ENCODE measurements around the gene NXPH1. TPM values are rescaled to one million over a fixed set of nuclear protein-coding genes. Genes with fewer than 3 reads are reported as not detected.

Gene NXPH1
- total RNA-seq, 1 donor from 2014 or later, result not detected

DNA sequence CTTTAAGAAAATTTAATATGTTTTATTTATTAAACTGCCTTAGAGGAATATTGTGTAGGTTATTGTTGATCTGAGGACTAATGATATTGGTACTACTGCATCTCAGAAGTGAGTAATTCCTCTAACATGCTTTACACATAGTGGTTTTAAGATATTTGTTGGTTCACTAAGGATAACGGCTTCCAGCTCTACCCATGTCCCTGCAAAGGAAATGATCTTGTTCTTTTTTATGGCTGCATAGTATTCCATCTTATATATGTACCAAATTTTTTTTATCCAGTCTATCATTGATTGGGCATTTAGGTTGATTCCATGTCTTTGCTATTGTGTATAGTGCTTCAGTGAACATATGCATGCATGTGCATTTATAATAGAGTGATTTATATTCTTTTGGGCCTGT is 20.1 kb downstream of the NXPH1 start:
- no peaks in the 10 kb centered on the region for H3K36me3 ChIP-seq (ENCODE audit: control insufficient read depth in 3 of 3, insufficient read depth in 3 of 3, low read length in 3 of 3)
- no peak overlapping the region for H3K9ac ChIP-seq (ENCODE audit: low read depth in 1 of 3, low read length in 3 of 3)
- H3K9me3 ChIP-seq (ENCODE audit: control insufficient read depth in 3 of 3, low read length in 3 of 3), result peaks cover 0 to 2% (median 0%) of the 10 kb centered on the region in 3 donors
- no peaks in the 10 kb centered on the region for H3K27me3 ChIP-seq (ENCODE audit: control insufficient read depth in 3 of 3, insufficient read depth in 3 of 3, low read length in 3 of 3)
- H3K27ac ChIP-seq (ENCODE audit: low read depth, low read length), result no peak overlapping the region
- no peaks in the 10 kb centered on the region for H3K4me1 ChIP-seq (ENCODE audit: control insufficient read depth in 3 of 3, insufficient read depth in 3 of 3, low read length in 3 of 3)
- no peak overlapping the region for H3K4me3 ChIP-seq (ENCODE audit: low read length in 3 of 3)

DNA sequence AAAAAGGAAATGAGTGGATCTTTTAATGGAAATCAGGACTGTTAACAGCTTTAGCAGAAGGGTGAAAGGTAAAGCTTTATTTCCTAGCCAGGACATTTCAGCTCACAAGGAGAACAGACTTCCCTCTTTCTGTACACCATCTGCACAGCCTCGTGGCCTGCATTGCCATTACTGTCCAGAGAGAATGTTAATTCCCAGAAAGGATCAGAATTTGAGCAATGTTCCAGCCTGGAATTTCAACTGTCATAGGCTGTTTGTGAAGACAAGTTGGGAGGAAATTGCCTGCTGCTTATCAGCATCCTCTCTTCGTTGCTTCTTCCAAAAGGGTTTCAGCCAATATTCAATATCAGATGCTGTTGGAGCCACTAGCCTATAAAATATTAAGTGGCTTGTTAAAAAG is 22.0 kb downstream of the NXPH1 start:
- Histone ChIP-seq H3K9ac (ENCODE audit: low read depth in 1 of 3, low read length in 3 of 3) (no peak overlapping the region), H3K4me3 (ENCODE audit: low read length in 3 of 3) (no peak overlapping the region), H3K27me3 (ENCODE audit: control insufficient read depth in 3 of 3, insufficient read depth in 3 of 3, low read length in 3 of 3) (no peaks in the 10 kb centered on the region), H3K4me1 (ENCODE audit: control insufficient read depth in 3 of 3, insufficient read depth in 3 of 3, low read length in 3 of 3) (no peaks in the 10 kb centered on the region), H3K27ac (ENCODE audit: low read depth, low read length) (no peak overlapping the region), H3K36me3 (ENCODE audit: control insufficient read depth in 3 of 3, insufficient read depth in 3 of 3, low read length in 3 of 3) (no peaks in the 10 kb centered on the region), H3K9me3 (ENCODE audit: control insufficient read depth in 3 of 3, low read length in 3 of 3) (peaks cover 0 to 2% (median 0%) of the 10 kb centered on the region in 3 donors)

DNA sequence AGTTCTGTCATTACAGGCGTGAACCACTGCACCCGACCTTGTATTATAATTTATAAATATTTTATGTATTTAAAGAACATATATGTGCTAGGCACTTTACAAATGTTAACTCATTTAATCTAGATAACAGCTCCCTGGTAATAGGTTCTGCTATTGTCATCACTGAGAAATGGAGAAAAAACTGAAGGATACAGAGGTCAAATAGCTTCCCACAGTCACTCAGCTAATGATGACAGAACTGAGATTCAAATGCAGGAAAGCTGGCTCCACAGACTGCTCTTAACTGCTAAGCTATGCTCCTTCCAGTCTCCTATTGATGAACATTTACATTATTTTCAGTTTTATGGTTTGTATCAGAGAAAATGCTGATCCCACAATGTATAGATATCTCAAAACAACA is 28.9 kb downstream of the NXPH1 start:
- H3K4me3 ChIP-seq (ENCODE audit: low read length in 3 of 3), result no peak overlapping the region
- H3K9me3 ChIP-seq (ENCODE audit: control insufficient read depth in 3 of 3, low read length in 3 of 3), result no peaks in the 10 kb centered on the region
- H3K4me1 ChIP-seq (ENCODE audit: control insufficient read depth in 3 of 3, insufficient read depth in 3 of 3, low read length in 3 of 3), result no peaks in the 10 kb centered on the region
- no peaks in the 10 kb centered on the region for H3K36me3 ChIP-seq (ENCODE audit: control insufficient read depth in 3 of 3, insufficient read depth in 3 of 3, low read length in 3 of 3)
- H3K27ac ChIP-seq (ENCODE audit: low read depth, low read length), result no peak overlapping the region
- H3K27me3 ChIP-seq (ENCODE audit: control insufficient read depth in 3 of 3, insufficient read depth in 3 of 3, low read length in 3 of 3), result no peaks in the 10 kb centered on the region
- no peak overlapping the region for H3K9ac ChIP-seq (ENCODE audit: low read depth in 1 of 3, low read length in 3 of 3)

DNA sequence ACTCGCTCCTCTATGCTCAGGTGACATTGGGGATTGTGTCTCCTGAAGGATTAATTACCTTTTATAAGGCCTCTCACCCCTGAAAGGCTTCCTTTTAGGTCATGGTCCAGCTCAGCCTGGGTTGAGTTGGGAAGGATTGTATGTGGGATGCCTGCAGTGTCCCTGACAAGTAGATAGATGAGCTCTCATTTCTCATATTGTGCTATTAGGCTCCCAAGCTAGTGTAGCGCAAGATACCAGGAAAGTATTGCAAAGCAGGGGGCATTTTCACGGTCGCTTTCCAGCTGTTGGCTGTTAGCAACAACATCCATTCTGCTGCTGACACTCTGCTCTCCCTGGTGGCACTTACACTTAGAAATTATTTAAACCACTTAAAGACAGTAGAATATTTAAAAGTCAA is 31.9 kb downstream of the NXPH1 start:
- Histone ChIP-seq H3K9ac (ENCODE audit: low read depth in 1 of 3, low read length in 3 of 3) (no peak overlapping the region), H3K36me3 (ENCODE audit: control insufficient read depth in 3 of 3, insufficient read depth in 3 of 3, low read length in 3 of 3) (no peaks in the 10 kb centered on the region), H3K27ac (ENCODE audit: low read depth, low read length) (no peak overlapping the region), H3K9me3 (ENCODE audit: control insufficient read depth in 3 of 3, low read length in 3 of 3) (no peaks in the 10 kb centered on the region), H3K4me3 (ENCODE audit: low read length in 3 of 3) (no peak overlapping the region), H3K4me1 (ENCODE audit: control insufficient read depth in 3 of 3, insufficient read depth in 3 of 3, low read length in 3 of 3) (no peaks in the 10 kb centered on the region), H3K27me3 (ENCODE audit: control insufficient read depth in 3 of 3, insufficient read depth in 3 of 3, low read length in 3 of 3) (no peaks in the 10 kb centered on the region)

DNA sequence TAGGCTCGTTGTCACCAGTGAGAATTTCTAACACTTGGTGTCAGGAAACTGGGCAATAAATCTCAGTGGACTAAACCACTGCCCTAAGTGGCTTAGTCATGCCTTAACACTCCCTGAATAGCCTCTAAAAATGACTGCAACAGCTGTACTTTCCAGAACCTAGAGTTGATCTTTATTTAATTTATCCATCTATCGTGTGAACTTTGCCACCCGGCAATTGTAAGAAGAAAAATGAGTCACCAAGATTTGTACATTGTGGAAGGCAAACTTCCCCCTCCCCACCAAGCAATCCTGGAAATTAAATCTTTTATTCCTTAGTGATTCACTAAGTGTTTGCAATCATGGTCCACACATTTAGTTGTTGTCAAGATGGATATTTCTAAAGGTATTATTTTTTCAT is 47.1 kb downstream of the NXPH1 start:
- Histone ChIP-seq H3K9ac (ENCODE audit: low read depth in 1 of 3, low read length in 3 of 3) (no peak overlapping the region), H3K4me1 (ENCODE audit: control insufficient read depth in 3 of 3, insufficient read depth in 3 of 3, low read length in 3 of 3) (no peaks in the 10 kb centered on the region), H3K36me3 (ENCODE audit: control insufficient read depth in 3 of 3, insufficient read depth in 3 of 3, low read length in 3 of 3) (no peaks in the 10 kb centered on the region), H3K4me3 (ENCODE audit: low read length in 3 of 3) (no peak overlapping the region), H3K27me3 (ENCODE audit: control insufficient read depth in 3 of 3, insufficient read depth in 3 of 3, low read length in 3 of 3) (no peaks in the 10 kb centered on the region), H3K27ac (ENCODE audit: low read depth, low read length) (no peak overlapping the region), H3K9me3 (ENCODE audit: control insufficient read depth in 3 of 3, low read length in 3 of 3) (peaks cover 0 to 7% (median 0%) of the 10 kb centered on the region in 3 donors)

DNA sequence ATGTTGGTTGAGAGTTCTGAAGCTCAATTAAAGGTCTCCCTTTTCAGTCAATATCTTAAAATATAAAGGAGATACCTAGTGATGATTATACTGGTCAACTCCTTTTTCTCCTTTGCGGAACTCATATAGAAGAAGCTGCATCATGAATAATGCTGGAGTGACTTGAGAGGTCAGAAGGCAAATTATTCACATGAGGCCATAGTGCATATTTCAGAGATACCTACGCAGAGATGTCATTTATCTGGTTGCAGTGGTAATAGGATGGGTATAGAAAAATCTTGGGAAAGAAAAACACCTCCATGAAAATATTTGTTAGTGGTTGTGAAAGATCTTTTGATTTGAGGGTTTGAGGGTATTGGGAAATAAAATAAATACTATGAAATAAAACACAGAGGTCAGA is 47.7 kb downstream of the NXPH1 start:
- Histone ChIP-seq H3K4me3 (ENCODE audit: low read length in 3 of 3) (no peak overlapping the region), H3K4me1 (ENCODE audit: control insufficient read depth in 3 of 3, insufficient read depth in 3 of 3, low read length in 3 of 3) (no peaks in the 10 kb centered on the region), H3K27me3 (ENCODE audit: control insufficient read depth in 3 of 3, insufficient read depth in 3 of 3, low read length in 3 of 3) (no peaks in the 10 kb centered on the region), H3K27ac (ENCODE audit: low read depth, low read length) (no peak overlapping the region), H3K9me3 (ENCODE audit: control insufficient read depth in 3 of 3, low read length in 3 of 3) (peaks cover 0 to 7% (median 0%) of the 10 kb centered on the region in 3 donors), H3K36me3 (ENCODE audit: control insufficient read depth in 3 of 3, insufficient read depth in 3 of 3, low read length in 3 of 3) (no peaks in the 10 kb centered on the region), H3K9ac (ENCODE audit: low read depth in 1 of 3, low read length in 3 of 3) (no peak overlapping the region)

DNA sequence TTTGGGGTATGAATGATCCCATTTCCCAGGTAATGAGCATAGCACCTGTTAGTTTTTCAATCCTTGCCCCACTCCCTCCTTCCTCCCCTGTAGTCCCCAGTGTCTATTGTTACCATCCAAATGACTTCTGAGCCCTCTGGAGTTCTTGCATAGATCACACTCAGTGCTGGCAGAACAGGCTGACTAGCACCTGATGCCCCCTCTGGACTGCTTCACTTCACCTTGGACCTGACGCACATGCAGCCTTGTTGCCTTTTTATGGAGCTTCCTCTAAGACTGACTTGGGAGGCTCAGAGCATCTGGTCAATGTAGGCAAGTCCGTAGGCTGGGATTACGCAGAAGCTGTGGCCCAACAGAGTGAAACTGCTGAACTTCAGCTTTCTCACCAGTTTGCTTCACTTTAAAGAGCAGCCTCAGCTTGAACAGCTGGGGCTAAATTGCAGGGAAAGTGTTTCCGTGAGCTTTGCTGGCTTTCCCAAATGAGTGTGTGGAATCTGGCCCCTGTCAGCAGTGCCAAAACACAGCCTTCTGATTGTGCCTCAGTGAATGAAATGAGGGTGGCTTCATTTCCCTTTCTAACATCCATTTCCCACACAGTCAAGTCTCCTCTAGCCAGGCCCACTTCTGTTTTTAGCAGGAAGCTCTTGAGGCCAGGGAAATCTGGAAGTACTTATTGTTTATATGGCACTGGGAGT is 48.5 kb downstream of the NXPH1 start:
- no peak overlapping the region for H3K9ac ChIP-seq (ENCODE audit: low read depth in 1 of 3, low read length in 3 of 3)
- H3K4me3 ChIP-seq (ENCODE audit: low read length in 3 of 3), result no peak overlapping the region
- no peaks in the 10 kb centered on the region for H3K4me1 ChIP-seq (ENCODE audit: control insufficient read depth in 3 of 3, insufficient read depth in 3 of 3, low read length in 3 of 3)
- H3K27me3 ChIP-seq (ENCODE audit: control insufficient read depth in 3 of 3, insufficient read depth in 3 of 3, low read length in 3 of 3), result no peaks in the 10 kb centered on the region
- no peak overlapping the region for H3K27ac ChIP-seq (ENCODE audit: low read depth, low read length)
- H3K9me3 ChIP-seq (ENCODE audit: control insufficient read depth in 3 of 3, low read length in 3 of 3), result peaks cover 0 to 7% (median 0%) of the 10 kb centered on the region in 3 donors
- no peaks in the 10 kb centered on the region for H3K36me3 ChIP-seq (ENCODE audit: control insufficient read depth in 3 of 3, insufficient read depth in 3 of 3, low read length in 3 of 3)

DNA sequence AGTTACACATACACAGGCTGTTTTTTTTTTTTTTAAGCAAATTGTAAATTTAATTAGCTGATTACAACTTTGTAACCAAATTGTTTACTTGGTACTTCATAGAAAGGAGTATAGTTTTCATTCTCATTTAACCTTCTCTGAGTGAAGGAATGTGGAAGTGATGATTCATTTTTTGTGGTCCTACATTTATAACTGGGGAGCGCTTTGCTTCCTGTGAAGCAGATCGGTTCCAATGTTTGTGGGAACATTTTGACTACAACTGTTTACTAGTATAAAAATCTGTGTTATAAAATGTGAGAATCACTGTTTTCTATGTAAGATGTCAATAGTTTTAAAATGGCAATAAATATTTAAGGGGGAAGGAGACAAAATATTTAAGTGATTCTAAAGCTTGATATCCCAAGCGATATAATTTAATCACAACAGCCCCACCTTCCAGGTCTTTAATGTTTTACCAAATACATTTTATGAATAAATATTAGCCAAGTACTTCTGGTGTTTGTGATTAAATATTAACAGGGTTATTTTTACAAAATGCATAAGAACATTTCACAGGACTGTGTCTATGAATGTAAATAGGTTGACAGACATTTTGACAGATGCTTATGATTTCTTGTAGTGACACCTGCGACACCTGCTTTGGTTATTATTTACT is 57.1 kb downstream of the NXPH1 start:
- no peaks in the 10 kb centered on the region for H3K36me3 ChIP-seq (ENCODE audit: control insufficient read depth in 3 of 3, insufficient read depth in 3 of 3, low read length in 3 of 3)
- H3K27ac ChIP-seq (ENCODE audit: low read depth, low read length), result no peak overlapping the region
- no peaks in the 10 kb centered on the region for H3K27me3 ChIP-seq (ENCODE audit: control insufficient read depth in 3 of 3, insufficient read depth in 3 of 3, low read length in 3 of 3)

DNA sequence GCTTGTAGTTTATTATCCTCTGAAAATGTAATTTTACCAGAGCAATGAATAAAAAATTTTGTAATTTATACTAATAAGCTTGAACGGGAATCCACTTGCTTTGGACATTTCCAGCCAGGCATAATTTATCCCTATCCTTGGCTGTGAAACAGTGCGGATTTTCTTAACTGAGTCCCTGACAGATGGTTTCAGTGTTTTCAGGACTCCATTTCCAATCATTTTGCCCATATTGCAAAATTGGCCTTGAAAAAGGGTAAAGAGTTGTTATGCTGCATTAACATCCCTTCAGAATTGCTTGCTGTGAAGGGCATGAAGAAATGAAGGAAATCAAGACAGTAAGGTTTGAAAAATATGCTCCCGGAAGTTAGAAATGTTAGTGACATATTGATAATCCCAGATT is 57.7 kb downstream of the NXPH1 start:
- H3K27ac ChIP-seq (ENCODE audit: low read depth, low read length), result no peak overlapping the region
- no peaks in the 10 kb centered on the region for H3K9me3 ChIP-seq (ENCODE audit: control insufficient read depth in 3 of 3, low read length in 3 of 3)
- H3K4me3 ChIP-seq (ENCODE audit: low read length in 3 of 3), result no peak overlapping the region
- H3K36me3 ChIP-seq (ENCODE audit: control insufficient read depth in 3 of 3, insufficient read depth in 3 of 3, low read length in 3 of 3), result no peaks in the 10 kb centered on the region
- H3K9ac ChIP-seq (ENCODE audit: low read depth in 1 of 3, low read length in 3 of 3), result no peak overlapping the region
- no peaks in the 10 kb centered on the region for H3K27me3 ChIP-seq (ENCODE audit: control insufficient read depth in 3 of 3, insufficient read depth in 3 of 3, low read length in 3 of 3)
- no peaks in the 10 kb centered on the region for H3K4me1 ChIP-seq (ENCODE audit: control insufficient read depth in 3 of 3, insufficient read depth in 3 of 3, low read length in 3 of 3)

More for the DNA sequence above, 57.1 kb downstream of the NXPH1 start:
- H3K4me3 ChIP-seq (ENCODE audit: low read length in 3 of 3), result no peak overlapping the region
- no peaks in the 10 kb centered on the region for H3K9me3 ChIP-seq (ENCODE audit: control insufficient read depth in 3 of 3, low read length in 3 of 3)
- H3K4me1 ChIP-seq (ENCODE audit: control insufficient read depth in 3 of 3, insufficient read depth in 3 of 3, low read length in 3 of 3), result no peaks in the 10 kb centered on the region
- H3K9ac ChIP-seq (ENCODE audit: low read depth in 1 of 3, low read length in 3 of 3), result no peak overlapping the region

DNA sequence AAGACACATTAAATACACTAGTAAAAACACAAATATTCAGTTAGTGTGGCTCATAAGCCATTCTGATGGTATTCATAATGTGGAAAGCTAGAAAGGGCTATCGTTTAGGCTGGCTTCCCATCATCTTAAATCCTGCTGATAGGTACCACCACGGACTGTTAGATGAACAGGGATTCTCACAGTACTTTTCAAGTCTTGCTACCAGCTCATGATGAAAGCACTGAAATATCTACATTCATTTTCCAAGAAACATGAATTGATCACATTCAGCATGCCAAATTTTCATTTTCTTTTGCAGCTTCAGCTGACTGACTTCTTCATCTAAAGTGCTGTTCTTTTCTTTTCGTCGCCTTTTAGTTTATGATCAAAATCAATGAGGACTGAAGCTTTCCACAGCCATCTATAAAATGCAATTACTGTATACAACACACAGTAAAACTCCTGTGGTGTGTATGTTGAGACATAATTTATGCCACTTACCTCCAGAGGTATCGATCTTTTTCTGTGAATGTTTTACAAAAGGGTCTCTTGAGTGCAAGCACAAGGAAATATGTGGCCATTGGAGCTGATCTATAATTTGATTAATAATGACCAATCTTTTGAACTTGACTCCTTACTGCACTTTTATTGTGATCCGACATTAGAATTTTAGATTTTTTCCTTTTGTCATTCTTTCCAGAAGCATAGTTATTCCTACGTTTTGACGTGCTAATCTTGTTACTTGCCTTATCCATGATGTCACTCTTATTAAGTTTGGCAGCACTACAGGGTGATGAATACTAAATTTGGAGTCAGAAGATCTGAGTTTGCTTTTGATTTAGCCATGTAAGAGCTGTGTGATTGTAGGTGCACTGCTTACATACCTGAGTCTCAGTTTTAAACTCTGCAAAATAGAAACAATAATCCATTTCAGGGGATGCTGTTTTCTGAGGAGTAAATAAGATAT is 58.4 kb downstream of the NXPH1 start:
- Histone ChIP-seq H3K9me3 (ENCODE audit: control insufficient read depth in 3 of 3, low read length in 3 of 3) (no peaks in the 10 kb centered on the region), H3K36me3 (ENCODE audit: control insufficient read depth in 3 of 3, insufficient read depth in 3 of 3, low read length in 3 of 3) (no peaks in the 10 kb centered on the region), H3K4me1 (ENCODE audit: control insufficient read depth in 3 of 3, insufficient read depth in 3 of 3, low read length in 3 of 3) (no peaks in the 10 kb centered on the region), H3K27me3 (ENCODE audit: control insufficient read depth in 3 of 3, insufficient read depth in 3 of 3, low read length in 3 of 3) (no peaks in the 10 kb centered on the region), H3K27ac (ENCODE audit: low read depth, low read length) (no peak overlapping the region), H3K9ac (ENCODE audit: low read depth in 1 of 3, low read length in 3 of 3) (no peak overlapping the region), H3K4me3 (ENCODE audit: low read length in 3 of 3) (no peak overlapping the region)
